ENCODE data around the gene ACTR3. TPM values are rescaled to one million over a fixed set of nuclear protein-coding genes. Genes with fewer than 3 reads are reported as not detected.

Gene ACTR3
- total RNA-seq, 1 donor from 2014 or later, result 105 TPM

DNA sequence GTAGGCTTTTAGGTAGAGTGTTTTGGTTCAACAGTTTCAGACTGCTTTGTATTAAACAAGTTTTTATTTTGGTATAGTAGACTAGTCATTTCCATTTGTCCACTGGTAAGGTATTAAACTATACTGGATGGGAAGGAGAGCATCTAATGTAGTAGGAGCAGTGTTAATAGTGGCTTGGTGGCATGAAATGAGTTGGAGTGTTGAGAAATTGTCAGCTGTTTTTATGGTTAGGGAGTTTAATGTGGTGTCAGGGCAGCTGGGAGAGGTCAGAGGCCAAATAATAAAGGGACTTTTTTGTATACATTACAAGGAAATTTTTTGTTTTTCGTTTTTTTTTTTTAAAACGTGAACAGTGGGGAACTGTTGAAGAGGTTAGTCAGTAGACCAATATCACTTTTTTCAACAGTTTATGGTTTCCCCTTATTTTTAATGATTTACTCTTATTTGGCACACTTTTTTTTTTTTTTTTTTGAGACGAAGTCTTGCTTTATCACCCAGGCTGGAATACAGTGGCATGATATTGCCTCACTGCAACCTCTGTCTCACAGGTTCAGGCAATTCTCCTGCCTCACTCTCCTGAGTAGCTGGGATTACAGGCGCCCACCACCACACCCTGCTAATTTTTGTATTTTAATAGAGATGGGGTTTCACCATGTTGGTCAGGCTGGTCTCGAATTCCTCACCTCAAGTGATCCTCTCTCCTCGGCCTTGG is 21.2 kb downstream of the ACTR3 start:
- Histone ChIP-seq H3K27me3 (no peaks in the 10 kb centered on the region), H3K4me1 (peaks cover 31% of the 10 kb centered on the region), H3K4me3 (no peak overlapping the region), H3K36me3 (no peaks in the 10 kb centered on the region), H3K27ac (no peak overlapping the region), H3K9me3 (no peaks in the 10 kb centered on the region)
- no peak for DNase-seq (ENCODE audit: extremely low spot score in 2 of 2)
- intact Hi-C loops (cut with DNase I), result no loop called here
- TF ChIP-seq POLR2AphosphoS5 (IDR thresholded peaks at IDR 0.05; ENCODE audit: insufficient read depth in 1 of 2, low read depth in 1 of 2) (no peak), CTCF (IDR thresholded peaks at IDR 0.05) (no peak)

DNA sequence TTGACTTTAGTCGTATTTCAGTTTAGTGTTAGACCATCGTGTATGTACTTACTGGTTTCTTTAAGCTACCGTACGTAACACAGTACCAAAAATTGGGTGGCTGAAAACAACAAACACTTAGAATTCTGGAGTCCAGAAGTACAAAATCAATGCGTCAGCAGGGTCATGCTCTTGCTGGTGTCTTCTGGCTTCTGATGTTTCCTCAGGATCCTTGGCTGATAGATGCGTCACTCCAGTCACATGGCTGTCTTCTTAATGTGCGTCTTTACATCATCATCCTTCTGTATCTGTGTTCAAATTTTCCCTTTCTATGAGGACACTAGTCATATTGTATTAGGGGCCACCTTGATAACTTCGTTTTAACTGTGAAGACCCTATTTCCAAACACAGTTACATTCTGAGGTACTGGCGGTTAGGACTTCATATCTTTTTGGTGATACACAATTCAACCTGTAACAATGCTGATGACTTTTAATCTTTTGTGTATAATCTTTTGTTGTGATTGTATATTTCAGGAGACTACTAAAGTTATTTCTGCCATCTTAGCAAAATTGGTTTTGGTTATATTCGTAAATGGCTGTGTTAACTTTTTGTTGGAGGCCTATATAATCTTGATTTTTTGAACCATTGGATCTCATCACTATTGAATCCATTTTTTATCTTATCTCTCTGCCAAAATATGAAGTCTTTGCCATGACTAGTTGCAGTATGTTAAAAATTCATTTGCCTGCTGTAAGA is 25.4 kb downstream of the ACTR3 start:
- H3K4me1 ChIP-seq, result peaks cover 20% of the 10 kb centered on the region
- H3K4me3 ChIP-seq, result no peak overlapping the region
- H3K27ac ChIP-seq, result no peak overlapping the region
- intact Hi-C loops (cut with DNase I), result no loop called here
- TF ChIP-seq POLR2A (IDR thresholded peaks at IDR 0.05), result no peak
- TF ChIP-seq POLR2AphosphoS5 (IDR thresholded peaks at IDR 0.05; ENCODE audit: insufficient read depth in 1 of 2, low read depth in 1 of 2), result no peak
- no peak for TF ChIP-seq CTCF (IDR thresholded peaks at IDR 0.05)
- DNase-seq (ENCODE audit: extremely low spot score in 2 of 2), result no peak
- H3K27me3 ChIP-seq, result no peaks in the 10 kb centered on the region
- no peaks in the 10 kb centered on the region for H3K9me3 ChIP-seq
- H3K36me3 ChIP-seq, result peaks cover 0 to 27% of the 10 kb centered on the region in 2 donors

DNA sequence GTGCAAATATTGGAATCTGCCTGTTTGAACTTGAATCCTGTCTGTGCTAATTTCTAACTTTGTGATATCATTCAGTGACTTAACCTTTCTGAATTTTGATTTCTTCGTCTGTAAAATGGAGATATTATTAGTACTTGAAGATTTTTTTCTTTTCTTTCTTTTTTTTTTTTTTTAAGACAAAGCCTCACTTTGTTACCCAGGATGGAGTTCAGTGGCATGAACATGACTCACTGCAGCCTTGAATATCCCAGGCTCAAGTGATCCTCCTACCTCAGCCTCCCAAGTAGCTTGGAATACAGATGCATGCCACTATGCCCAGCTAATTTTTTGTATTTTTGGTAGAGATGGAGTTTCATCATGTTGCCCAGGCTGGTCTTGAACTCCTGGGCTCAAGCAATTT is 28.3 kb downstream of the ACTR3 start:
- Histone ChIP-seq H3K4me3 (no peak overlapping the region), H3K9me3 (no peaks in the 10 kb centered on the region), H3K36me3 (peaks cover 0 to 32% of the 10 kb centered on the region in 2 donors), H3K27me3 (no peaks in the 10 kb centered on the region), H3K27ac (no peak overlapping the region), H3K4me1 (peaks cover 6% of the 10 kb centered on the region)
- TF ChIP-seq POLR2AphosphoS5 (IDR thresholded peaks at IDR 0.05; ENCODE audit: insufficient read depth in 1 of 2, low read depth in 1 of 2), result no peak
- no peak for TF ChIP-seq CTCF (IDR thresholded peaks at IDR 0.05)
- no peak for TF ChIP-seq POLR2A (IDR thresholded peaks at IDR 0.05)
- DNase-seq (ENCODE audit: extremely low spot score in 2 of 2), result no peak
- intact Hi-C loops (cut with DNase I), result no loop called here

DNA sequence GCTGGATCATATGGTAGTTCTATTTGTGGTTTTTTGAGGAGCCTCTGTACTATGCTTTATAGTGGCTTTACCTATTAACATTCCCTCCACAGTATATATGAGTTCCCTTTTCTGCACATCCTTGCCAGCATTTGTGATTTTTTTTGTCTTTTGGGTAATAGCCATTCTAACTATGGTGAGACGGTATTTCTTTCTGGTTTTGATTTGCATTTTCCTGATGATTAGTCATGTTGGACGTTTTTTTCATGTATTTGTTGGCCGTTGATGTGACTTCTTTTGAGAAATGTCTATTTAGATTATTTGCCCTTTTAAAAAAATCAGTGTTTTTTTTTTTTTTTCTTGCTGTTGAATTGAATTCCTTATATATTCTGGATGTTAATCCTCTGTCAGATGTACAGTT is 31.1 kb downstream of the ACTR3 start:
- Histone ChIP-seq H3K27ac (no peak overlapping the region), H3K36me3 (peaks cover 0 to 32% of the 10 kb centered on the region in 2 donors), H3K9me3 (no peaks in the 10 kb centered on the region), H3K4me3 (no peak overlapping the region), H3K27me3 (no peaks in the 10 kb centered on the region), H3K4me1 (no peaks in the 10 kb centered on the region)
- TF ChIP-seq POLR2AphosphoS5 (IDR thresholded peaks at IDR 0.05; ENCODE audit: insufficient read depth in 1 of 2, low read depth in 1 of 2) (no peak), CTCF (IDR thresholded peaks at IDR 0.05) (no peak), POLR2A (IDR thresholded peaks at IDR 0.05) (no peak)
- intact Hi-C loops (cut with DNase I), result no loop called here
- DNase-seq (ENCODE audit: extremely low spot score in 2 of 2), result no peak

DNA sequence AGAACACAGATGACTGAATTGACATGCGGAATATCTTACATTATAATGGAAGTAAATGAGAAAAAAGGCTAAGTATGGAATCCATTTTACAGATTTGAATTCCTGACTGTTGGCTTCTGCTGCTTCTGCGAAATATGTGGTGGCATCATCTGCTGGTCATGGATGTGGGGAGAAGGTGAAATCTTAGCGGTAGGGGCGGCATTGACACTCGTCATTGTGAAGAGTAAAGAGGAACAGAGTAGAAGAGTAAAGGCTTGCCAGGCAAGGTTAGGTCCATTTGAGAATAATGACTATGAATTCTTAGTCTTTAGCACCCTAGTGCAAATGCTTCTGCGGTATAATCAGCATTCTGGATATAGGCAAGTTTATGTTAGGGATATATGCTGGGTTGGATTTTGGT is 32.4 kb downstream of the ACTR3 start:
- H3K4me3 ChIP-seq, result no peak overlapping the region
- DNase-seq (ENCODE audit: extremely low spot score in 2 of 2), result no peak
- peaks cover 0 to 34% of the 10 kb centered on the region in 2 donors for H3K36me3 ChIP-seq
- no peaks in the 10 kb centered on the region for H3K27me3 ChIP-seq
- no peak overlapping the region for H3K27ac ChIP-seq
- no peaks in the 10 kb centered on the region for H3K4me1 ChIP-seq
- TF ChIP-seq POLR2A (IDR thresholded peaks at IDR 0.05) (no peak), CTCF (IDR thresholded peaks at IDR 0.05) (no peak), POLR2AphosphoS5 (IDR thresholded peaks at IDR 0.05; ENCODE audit: insufficient read depth in 1 of 2, low read depth in 1 of 2) (no peak)
- intact Hi-C loops (cut with DNase I), result no loop called here
- no peaks in the 10 kb centered on the region for H3K9me3 ChIP-seq

Measured in vagina (tissue), 2 donors.